Measurements from ENCODE around the gene C11orf24. TPM values are rescaled to one million over a fixed set of nuclear protein-coding genes. Genes with fewer than 3 reads are reported as not detected.

The C11orf24 gene
- total RNA-seq, 3 donors from 2014 or later, result 46.8 to 49.2 (median 47.3) TPM

DNA sequence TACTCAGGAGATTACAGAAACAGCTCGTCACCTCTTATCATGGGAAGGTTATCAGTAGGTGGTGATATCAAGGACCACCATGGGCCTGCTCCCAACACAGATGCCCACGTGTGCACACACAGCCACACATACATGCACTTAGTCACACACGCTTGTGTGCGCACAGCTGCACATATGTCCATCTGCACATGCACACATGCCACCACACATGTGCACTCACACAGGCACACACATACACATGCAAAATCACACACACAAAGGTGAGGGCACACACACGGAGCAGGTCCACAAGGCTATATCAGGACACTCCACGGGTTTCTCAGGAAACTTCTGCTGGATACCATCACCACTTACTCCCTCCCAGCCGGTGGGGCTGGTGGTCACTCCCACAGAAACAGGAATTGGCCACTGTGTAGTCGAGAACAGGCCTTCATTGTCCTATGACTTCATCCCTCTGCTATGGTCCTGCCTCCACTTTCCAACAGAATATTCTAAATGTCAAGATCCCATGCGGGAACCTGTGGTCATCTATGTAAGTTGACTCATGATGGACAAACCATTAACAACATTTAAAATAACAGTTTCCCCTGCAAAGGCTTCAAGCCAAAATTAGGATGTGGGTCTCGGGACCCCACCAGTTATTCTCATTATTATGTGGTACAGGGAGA is 2.2 kb downstream of the C11orf24 start:
- ATAC-seq (no peak), DNase-seq (no peak)
- Mint-ChIP-seq H3K9me3 (no peaks in the 10 kb centered on the region), H3K36me3 (ENCODE audit: insufficient read depth) (peaks cover 3% of the 10 kb centered on the region), H3K4me3 (no peak overlapping the region), H3K4me1 (ENCODE audit: low read depth) (peaks cover 25% of the 10 kb centered on the region), H3K27me3 (ENCODE audit: low read depth) (no peaks in the 10 kb centered on the region)

- Mint-ChIP-seq H3K36me3 (ENCODE audit: insufficient read depth) (peaks cover 8% of the 10 kb centered on the region), H3K4me3 (no peak overlapping the region), H3K27me3 (ENCODE audit: low read depth) (no peaks in the 10 kb centered on the region), H3K4me1 (ENCODE audit: low read depth) (peaks cover 23% of the 10 kb centered on the region), H3K9me3 (no peaks in the 10 kb centered on the region)
- DNase-seq (no peak), ATAC-seq (no peak)
Observed at GRCh38 chr11:68267881-68268240, 3.9 kb downstream of the C11orf24 start.

- Mint-ChIP-seq H3K4me1 (ENCODE audit: low read depth) (peaks cover 17% of the 10 kb centered on the region), H3K36me3 (ENCODE audit: insufficient read depth) (peaks cover 10% of the 10 kb centered on the region), H3K27me3 (ENCODE audit: low read depth) (no peaks in the 10 kb centered on the region), H3K9me3 (no peaks in the 10 kb centered on the region), H3K4me3 (no peak overlapping the region)
- DNase-seq (no peak), ATAC-seq (no peak)
Observed at GRCh38 chr11:68266936-68267880, 4.6 kb downstream of the C11orf24 start.

- Mint-ChIP-seq H3K4me1 (ENCODE audit: low read depth) (peaks cover 17% of the 10 kb centered on the region), H3K9me3 (no peaks in the 10 kb centered on the region), H3K27me3 (ENCODE audit: low read depth) (no peaks in the 10 kb centered on the region), H3K36me3 (ENCODE audit: insufficient read depth) (peaks cover 13% of the 10 kb centered on the region), H3K4me3 (no peak overlapping the region)
- ATAC-seq (no peak), DNase-seq (no peak)
Observed at GRCh38 chr11:68266121-68266891, 5.5 kb downstream of the C11orf24 start.

DNA sequence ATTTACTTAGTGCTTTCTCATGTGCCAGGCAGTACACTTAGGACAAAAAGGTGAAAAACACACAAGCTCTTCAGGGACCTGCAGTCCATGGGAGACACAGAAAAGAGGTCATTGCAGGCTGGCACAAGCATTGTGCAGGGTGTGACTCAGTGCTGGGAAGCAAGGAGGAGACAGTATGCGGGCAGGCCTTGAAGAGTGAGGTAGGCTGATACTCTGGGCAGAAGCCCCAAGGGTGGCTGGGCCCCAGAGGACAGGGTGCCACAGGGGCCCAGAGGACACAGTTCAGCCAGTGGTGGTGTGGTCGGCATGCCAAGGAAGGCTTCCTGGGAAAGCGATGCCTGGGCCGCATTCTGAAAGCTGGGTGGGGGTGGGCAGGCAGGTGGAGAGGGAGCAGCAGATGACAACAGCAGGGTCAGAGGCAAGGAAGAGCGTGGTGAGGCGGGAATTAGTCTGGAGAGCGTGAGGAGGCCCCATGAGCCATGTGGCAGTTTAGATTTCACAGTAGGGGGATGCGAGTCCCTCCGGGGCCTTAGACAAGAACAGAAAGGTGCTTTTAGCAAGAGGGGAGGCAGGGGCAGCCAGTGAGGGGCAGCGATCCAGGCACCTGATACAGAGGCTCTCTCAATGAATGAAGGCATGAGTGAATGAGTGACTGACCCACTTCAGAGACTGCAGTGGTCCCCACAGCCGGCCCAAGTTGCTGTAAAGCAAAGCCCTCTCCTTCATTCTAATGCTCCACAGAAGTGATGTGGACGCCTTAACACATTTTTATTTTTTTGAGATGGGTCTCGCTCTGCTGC is 6.8 kb downstream of the C11orf24 start:
- no peaks in the 10 kb centered on the region for H3K9me3 Mint-ChIP-seq
- ATAC-seq, result no peak

DNA sequence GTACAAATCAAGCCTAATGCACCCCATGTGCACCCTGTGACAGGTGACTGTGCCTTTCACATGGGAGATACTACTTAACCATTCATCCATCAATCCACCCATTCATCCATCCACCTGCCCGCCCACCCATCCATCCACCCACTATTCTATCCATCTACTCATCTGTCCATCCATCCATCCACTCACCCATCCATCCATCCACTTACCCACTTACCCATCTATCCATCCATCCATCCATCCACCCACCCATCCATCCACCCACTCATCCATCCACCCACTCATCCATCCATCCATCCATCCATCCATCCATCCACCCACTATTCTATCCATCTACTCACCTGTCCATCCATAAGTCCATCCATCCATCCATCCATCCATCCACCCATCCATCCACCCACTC is 7.5 kb downstream of the C11orf24 start:
- H3K36me3 Mint-ChIP-seq (ENCODE audit: insufficient read depth), result peaks cover 13% of the 10 kb centered on the region

More for the DNA sequence above, 6.8 kb downstream of the C11orf24 start:
- Mint-ChIP-seq H3K4me3 (no peak overlapping the region), H3K36me3 (ENCODE audit: insufficient read depth) (peaks cover 13% of the 10 kb centered on the region), H3K27me3 (ENCODE audit: low read depth) (no peaks in the 10 kb centered on the region), H3K4me1 (ENCODE audit: low read depth) (peaks cover 7% of the 10 kb centered on the region)
- no peak for DNase-seq

GRCh38 chr11:68263444-68264035 is 8.2 kb downstream of the C11orf24 start:
- ATAC-seq (no peak), DNase-seq (no peak)
- Mint-ChIP-seq H3K4me3 (no peak overlapping the region), H3K36me3 (ENCODE audit: insufficient read depth) (peaks cover 13% of the 10 kb centered on the region), H3K9me3 (no peaks in the 10 kb centered on the region), H3K27me3 (ENCODE audit: low read depth) (no peaks in the 10 kb centered on the region), H3K4me1 (ENCODE audit: low read depth) (no peaks in the 10 kb centered on the region)

More for the DNA sequence above, 7.5 kb downstream of the C11orf24 start:
- Mint-ChIP-seq H3K4me1 (ENCODE audit: low read depth) (peaks cover 2% of the 10 kb centered on the region), H3K4me3 (no peak overlapping the region), H3K27me3 (ENCODE audit: low read depth) (no peaks in the 10 kb centered on the region), H3K9me3 (no peaks in the 10 kb centered on the region)
- no peak for DNase-seq
- ATAC-seq, result no peak

GRCh38 chr11:68262544-68262827 is 9.3 kb downstream of the C11orf24 start:
- H3K4me3 Mint-ChIP-seq, result no peak overlapping the region
- H3K27me3 Mint-ChIP-seq (ENCODE audit: low read depth), result no peaks in the 10 kb centered on the region
- H3K9me3 Mint-ChIP-seq, result no peaks in the 10 kb centered on the region
- no peak for ATAC-seq
- H3K36me3 Mint-ChIP-seq (ENCODE audit: insufficient read depth), result peaks cover 13% of the 10 kb centered on the region
- H3K4me1 Mint-ChIP-seq (ENCODE audit: low read depth), result peaks cover 2% of the 10 kb centered on the region
- DNase-seq, result no peak

DNA sequence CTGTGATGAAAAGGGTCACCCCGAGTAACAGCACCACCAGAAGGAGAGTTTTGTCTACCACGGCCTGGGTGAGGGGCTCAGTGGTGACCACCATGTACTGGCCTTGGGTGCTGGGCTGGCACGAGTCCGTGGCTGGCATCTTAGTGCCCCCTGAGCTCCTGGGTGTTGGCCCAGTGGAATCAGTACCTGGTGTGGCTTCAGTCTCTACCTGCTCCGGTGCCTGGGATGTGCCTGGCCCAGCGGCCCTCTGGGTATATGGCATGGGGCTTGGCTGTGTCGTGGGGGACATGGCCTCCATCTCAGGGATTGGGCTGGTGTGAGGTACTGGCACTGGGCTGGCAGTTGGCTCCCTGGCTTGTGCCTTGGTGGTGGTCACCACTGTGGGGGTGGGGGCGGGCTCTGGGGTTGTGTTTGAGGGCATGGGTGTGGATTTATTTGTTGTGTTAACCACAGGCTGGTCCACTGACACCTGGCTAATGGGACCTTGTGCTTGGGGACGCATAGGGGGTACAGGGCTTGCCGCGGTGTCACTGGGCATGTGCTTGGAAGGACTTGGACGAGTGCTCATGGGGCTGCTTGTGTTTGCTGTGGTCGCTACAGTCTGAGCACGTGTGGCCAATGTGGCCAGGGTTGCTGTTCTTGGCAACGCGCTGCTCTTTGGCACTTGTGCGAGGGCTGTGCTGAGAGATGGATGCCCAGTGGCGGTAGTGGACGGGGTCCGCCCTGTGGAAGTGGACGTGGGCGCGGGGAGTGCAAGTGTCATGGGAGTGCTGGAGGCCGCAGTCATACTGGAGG is 9.8 kb downstream of the C11orf24 start:
- peaks cover 13% of the 10 kb centered on the region for H3K36me3 Mint-ChIP-seq (ENCODE audit: insufficient read depth)
- no peak overlapping the region for H3K4me3 Mint-ChIP-seq
- H3K4me1 Mint-ChIP-seq (ENCODE audit: low read depth), result peaks cover 3% of the 10 kb centered on the region
- no peaks in the 10 kb centered on the region for H3K9me3 Mint-ChIP-seq
- ATAC-seq (no peak), DNase-seq (no peak)
- no peaks in the 10 kb centered on the region for H3K27me3 Mint-ChIP-seq (ENCODE audit: low read depth)

DNA sequence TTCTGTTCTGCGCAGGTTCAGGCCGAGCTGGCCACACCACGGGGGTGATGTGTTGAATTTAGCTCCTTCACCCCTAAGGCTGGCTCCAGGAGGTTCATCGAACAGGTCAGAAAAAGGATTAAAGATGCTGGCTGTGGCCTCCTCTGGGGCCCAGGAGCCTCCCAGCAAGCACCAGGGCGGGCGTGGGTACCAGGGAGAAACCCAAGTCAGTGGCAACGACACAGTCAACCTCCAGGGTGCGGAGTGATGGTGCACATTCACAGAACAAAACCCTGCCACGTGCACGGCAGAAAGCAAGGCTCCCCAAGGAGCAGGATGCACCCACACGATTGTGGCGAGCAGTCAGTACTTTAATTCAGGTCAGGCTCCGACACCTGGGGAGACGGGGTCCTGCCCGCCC is 10.8 kb downstream of the C11orf24 start:
- no peak for ATAC-seq
- Mint-ChIP-seq H3K9me3 (no peaks in the 10 kb centered on the region), H3K27me3 (ENCODE audit: low read depth) (no peaks in the 10 kb centered on the region), H3K4me1 (ENCODE audit: low read depth) (peaks cover 3% of the 10 kb centered on the region), H3K36me3 (ENCODE audit: insufficient read depth) (peaks cover 10% of the 10 kb centered on the region), H3K4me3 (no peak overlapping the region)
- DNase-seq, result no peak

DNA sequence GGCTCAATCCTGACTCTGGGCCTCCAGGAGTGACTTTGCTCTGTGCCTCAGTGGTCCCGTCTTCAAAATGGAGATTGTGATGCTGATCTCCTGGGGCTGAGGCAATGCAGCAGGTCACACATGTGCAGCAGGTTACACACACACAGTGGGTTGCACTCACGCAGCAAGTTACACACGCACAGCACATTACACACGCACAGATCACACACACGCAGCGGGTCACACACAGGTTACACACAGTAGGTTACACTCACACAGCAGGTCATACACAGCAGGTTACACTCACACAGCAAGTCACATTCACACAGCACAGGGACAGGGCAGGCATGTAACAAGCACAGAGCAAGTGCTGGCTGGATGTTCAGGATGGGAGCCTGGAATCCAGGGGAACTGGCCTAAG is 11.3 kb downstream of the C11orf24 start:
- H3K36me3 Mint-ChIP-seq (ENCODE audit: insufficient read depth), result peaks cover 10% of the 10 kb centered on the region
- H3K9me3 Mint-ChIP-seq, result no peaks in the 10 kb centered on the region
- H3K4me1 Mint-ChIP-seq (ENCODE audit: low read depth), result peaks cover 3% of the 10 kb centered on the region
- no peaks in the 10 kb centered on the region for H3K27me3 Mint-ChIP-seq (ENCODE audit: low read depth)
- ATAC-seq (no peak), DNase-seq (no peak)
- no peak overlapping the region for H3K4me3 Mint-ChIP-seq

DNA sequence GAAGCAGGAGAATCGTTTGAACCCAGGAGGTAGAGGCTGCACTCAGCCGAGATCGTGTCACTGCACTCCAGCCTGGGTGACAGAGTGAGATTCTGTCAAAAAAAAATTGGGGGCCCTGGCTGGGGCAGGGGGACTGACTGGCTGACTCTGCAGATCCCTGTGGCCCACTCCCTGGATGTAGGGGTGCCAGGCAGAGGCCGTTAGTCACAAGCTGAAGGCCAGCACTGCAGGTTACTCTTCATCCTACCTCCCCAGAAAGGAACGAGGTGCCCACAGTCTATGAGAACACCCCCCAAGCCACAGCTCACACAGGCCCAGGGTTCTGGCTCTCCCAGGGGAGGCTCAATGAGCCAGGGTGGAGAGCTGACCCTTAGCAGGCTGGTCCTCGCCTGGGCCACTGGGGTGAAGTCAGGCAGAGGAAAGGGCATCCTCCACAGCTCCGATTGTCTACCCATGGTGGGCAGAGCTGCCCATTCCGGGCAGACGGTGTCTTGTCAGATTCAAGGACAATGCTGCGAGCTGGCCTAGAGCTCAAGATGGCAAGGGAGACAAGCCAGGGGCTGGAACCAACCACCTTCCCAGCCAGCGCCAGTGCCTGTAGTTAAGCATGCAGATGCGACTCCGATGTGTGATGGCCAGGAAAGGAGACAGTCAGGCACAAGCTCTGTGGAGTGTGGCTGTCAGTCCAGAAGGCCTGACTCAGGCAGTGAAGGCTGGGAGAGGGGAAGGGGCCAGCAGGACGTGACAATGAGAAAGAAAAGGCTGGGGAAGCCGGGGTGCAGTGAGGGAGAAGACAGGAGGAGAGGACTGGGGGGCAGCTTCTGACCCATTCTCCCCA is 12.4 kb downstream of the C11orf24 start:
- DNase-seq (no peak), ATAC-seq (no peak)
- H3K36me3 Mint-ChIP-seq (ENCODE audit: insufficient read depth), result peaks cover 10% of the 10 kb centered on the region
- H3K9me3 Mint-ChIP-seq, result no peaks in the 10 kb centered on the region
- H3K4me3 Mint-ChIP-seq, result no peak overlapping the region
- H3K4me1 Mint-ChIP-seq (ENCODE audit: low read depth), result peaks cover 3% of the 10 kb centered on the region
- no peaks in the 10 kb centered on the region for H3K27me3 Mint-ChIP-seq (ENCODE audit: low read depth)
